Mucosa of gallbladder (tissue), 1 donor: ENCODE measurements around the gene PNMT. TPM values are rescaled to one million over a fixed set of nuclear protein-coding genes. Genes with fewer than 3 reads are reported as not detected.
A peak's percentile ranks its signal among the peaks of the same experiment; 100 is the strongest.

Source experiments
- DNase-seq: peaks from one replicate; pipeline ENCODE4 v3.0.0-alpha.2; 2020; ENCODE audit warnings: low spot score
- total RNA-seq: library from RNA; stranded (reverse); gene quantifications from one replicate; pipeline ENCODE4 v1.2.1, GENCODE V29; 2021
- donor health status: DM: no; HTN: no; CAD: no.

Gene PNMT
- total RNA-seq, 1 donor from 2014 or later = 1.8 TPM

- no peak for DNase-seq
These were observed 1.9 kb downstream of the PNMT start for GRCh38 chr17:39669897-39670735.

GRCh38 chr17:39670746-39671145 is 2.5 kb downstream of the PNMT start:
- no peak for DNase-seq

- no peak for DNase-seq
These were observed 3.6 kb downstream of the PNMT start for GRCh38 chr17:39671651-39672521.

GRCh38 chr17:39672522-39673334 is 4.5 kb downstream of the PNMT start:
- no peak for DNase-seq

GRCh38 chr17:39673335-39674081 is 5.3 kb downstream of the PNMT start:
- no peak for DNase-seq

- no peak for DNase-seq
These were observed 5.9 kb downstream of the PNMT start for GRCh38 chr17:39674179-39674578.

- no peak for DNase-seq
These were observed 6.6 kb downstream of the PNMT start for GRCh38 chr17:39674702-39675389.

- no peak for DNase-seq
These were observed 7.3 kb downstream of the PNMT start for GRCh38 chr17:39675390-39676082.

GRCh38 chr17:39676198-39676819 is 8.1 kb downstream of the PNMT start:
- DNase-seq = peak; percentile 83

- no peak for DNase-seq
These were observed 8.8 kb downstream of the PNMT start for GRCh38 chr17:39677072-39677471.

GRCh38 chr17:39677542-39678339 is 9.5 kb downstream of the PNMT start:
- DNase-seq = no peak

GRCh38 chr17:39678340-39679116 is 10.3 kb downstream of the PNMT start:
- DNase-seq = peak; percentile 81

GRCh38 chr17:39679521-39680192 is 11.4 kb downstream of the PNMT start:
- DNase-seq = no peak

GRCh38 chr17:39683295-39683939 is 15.2 kb downstream of the PNMT start:
- no peak for DNase-seq

GRCh38 chr17:39684369-39685192 is 16.3 kb downstream of the PNMT start:
- no peak for DNase-seq

- DNase-seq = no peak
These were observed 18.9 kb downstream of the PNMT start for GRCh38 chr17:39687101-39687545.
